DOHH2 (cell line): Measurements from ENCODE around the gene FAM43B.

Experiments
- H3F3A ChIP-seq: fragments of 200-600 bp; sonication (generic), shearing (Covaris generic); 2 replicates; pipeline ENCODE4 v1.6.0; 2016; ENCODE audit warnings: antibody characterized with exemption, mild to moderate bottlenecking; ENCODE audit not compliant: control insufficient read depth, insufficient read depth
- H3K27ac ChIP-seq: fragments of 200-600 bp; sonication (generic); 2 replicates; pipeline ENCODE4 v1.5.1; 2014; ENCODE audit warnings: low read depth, mild to moderate bottlenecking, low read length, moderate library complexity
- H3K27me3 ChIP-seq: fragments of 200-600 bp; sonication (generic); 2 replicates; pipeline ENCODE4 v1.6.1; 2014; ENCODE audit warnings: mild to moderate bottlenecking, low read length, mixed read lengths; ENCODE audit not compliant: control insufficient read depth
- H3K36me3 ChIP-seq: fragments of 200-600 bp; sonication (generic); 2 replicates; pipeline ENCODE4 v1.6.1; 2014; ENCODE audit warnings: mild to moderate bottlenecking, low read length, moderate library complexity, mixed read lengths; ENCODE audit not compliant: control insufficient read depth
- H3K4me1 ChIP-seq: fragments of 200-600 bp; sonication (generic); 2 replicates; pipeline ENCODE4 v1.6.1; 2014; ENCODE audit warnings: mild to moderate bottlenecking, low read length, mixed read lengths; ENCODE audit not compliant: control insufficient read depth
- H3K4me2 ChIP-seq: fragments of 200-600 bp; sonication (generic); 2 replicates; pipeline ENCODE4 v1.6.0; 2014; ENCODE audit warnings: mild to moderate bottlenecking, low read length, moderate library complexity
- H3K4me3 ChIP-seq: fragments of 200-600 bp; sonication (generic); 2 replicates; pipeline ENCODE4 v1.5.1; 2014; ENCODE audit warnings: mild to moderate bottlenecking, low read length, mixed read lengths
- H3K79me2 ChIP-seq: fragments of 200-600 bp; sonication (generic); 2 replicates; pipeline ENCODE4 v1.6.1; 2014; ENCODE audit warnings: mild to moderate bottlenecking, low read length, mixed read lengths; ENCODE audit not compliant: control insufficient read depth
- H3K9me2 ChIP-seq: fragments of 200-600 bp; sonication (generic); replicated peaks from 2 replicates; pipeline ENCODE4 v1.6.1; 2014; ENCODE audit warnings: mild to moderate bottlenecking, low read length, mixed read lengths; ENCODE audit not compliant: control insufficient read depth
- H3K9me3 ChIP-seq: fragments of 200-600 bp; sonication (generic); 2 replicates; pipeline ENCODE4 v1.6.1; 2014; ENCODE audit warnings: antibody characterized with exemption, low read length, mixed read lengths; ENCODE audit not compliant: control insufficient read depth, insufficient read depth
- H4K20me1 ChIP-seq: fragments of 200-600 bp; sonication (generic); 2 replicates; pipeline ENCODE4 v1.6.0; 2014; ENCODE audit warnings: low read depth, mild to moderate bottlenecking, antibody characterized with exemption, low read length, moderate library complexity; ENCODE audit not compliant: control insufficient read depth, insufficient read depth
- CTCF ChIP-seq: fragments of 200-600 bp; sonication (generic); IDR thresholded peaks from one replicate; pipeline ENCODE4 v1.5.1; 2014; ENCODE audit warnings: antibody characterized with exemption, mild to moderate bottlenecking, low read depth, low read length; ENCODE audit not compliant: poor library complexity, severe bottlenecking
- EZH2phosphoT487 ChIP-seq: fragments of 200-600 bp; sonication (generic); IDR thresholded peaks from 2 replicates; pipeline ENCODE4 v1.6.1; 2017; ENCODE audit warnings: borderline replicate concordance, mild to moderate bottlenecking, antibody characterized with exemption, low read length, moderate library complexity, mixed read lengths

FAM43B gene

DNA sequence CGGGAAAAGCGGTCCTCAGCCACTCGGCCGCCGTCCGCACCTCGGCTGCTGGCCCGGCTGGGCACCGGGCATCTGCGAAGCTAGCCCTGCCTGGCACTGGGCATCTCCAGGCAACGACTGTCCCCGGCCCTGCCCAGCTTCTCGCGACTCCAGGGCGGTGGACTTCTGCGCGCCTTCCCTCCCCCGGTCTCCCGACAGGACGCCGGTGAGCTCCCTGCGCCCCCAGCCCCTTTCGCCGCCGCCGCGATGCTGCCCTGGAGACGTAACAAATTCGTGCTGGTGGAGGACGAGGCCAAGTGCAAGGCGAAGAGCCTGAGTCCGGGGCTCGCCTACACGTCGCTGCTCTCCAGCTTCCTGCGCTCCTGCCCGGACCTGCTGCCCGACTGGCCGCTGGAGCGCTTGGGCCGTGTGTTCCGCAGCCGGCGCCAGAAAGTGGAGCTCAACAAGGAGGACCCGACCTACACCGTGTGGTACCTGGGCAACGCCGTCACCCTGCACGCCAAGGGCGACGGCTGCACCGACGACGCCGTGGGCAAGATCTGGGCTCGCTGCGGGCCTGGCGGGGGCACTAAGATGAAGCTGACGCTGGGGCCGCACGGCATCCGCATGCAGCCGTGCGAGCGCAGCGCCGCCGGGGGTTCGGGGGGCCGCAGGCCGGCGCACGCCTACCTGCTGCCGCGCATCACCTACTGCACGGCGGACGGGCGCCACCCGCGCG is 514 bp downstream of the FAM43B start:
- no peaks in the 10 kb centered on the region; the same call in 1 of the 2 replicates for H4K20me1 ChIP-seq
- TF ChIP-seq EZH2phosphoT487: no peak
- TF ChIP-seq CTCF: no peak
- no peaks in the 10 kb centered on the region for H3K9me3 ChIP-seq
- H3F3A ChIP-seq: no peaks in the 10 kb centered on the region
- H3K36me3 ChIP-seq: no peaks in the 10 kb centered on the region
- H3K4me3 ChIP-seq: no peak overlapping the region
- H3K27ac ChIP-seq: no peak overlapping the region
- H3K79me2 ChIP-seq: no peaks in the 10 kb centered on the region
- H3K27me3 ChIP-seq: peaks cover 7% of the 10 kb centered on the region; the same call in 1 of the 2 replicates
- H3K4me1 ChIP-seq: peaks cover 14% of the 10 kb centered on the region
- H3K4me2 ChIP-seq: no peak overlapping the region
- no peaks in the 10 kb centered on the region for H3K9me2 ChIP-seq

GRCh38 chr1:20555025-20555757 is 2.8 kb downstream of the FAM43B start:
- Histone ChIP-seq H3K36me3 (no peaks in the 10 kb centered on the region), H3K9me2 (no peaks in the 10 kb centered on the region), H3K4me1 (peaks cover 14% of the 10 kb centered on the region), H3K79me2 (no peaks in the 10 kb centered on the region), H3F3A (no peaks in the 10 kb centered on the region), H3K27me3 (0 out of 2 replicates have a peak, but pooled peaks cover 3% of the 10 kb centered on the region), H3K27ac (no peak overlapping the region), H3K4me2 (no peak overlapping the region), H4K20me1 (no peaks in the 10 kb centered on the region; the same call in 1 of the 2 replicates), H3K9me3 (no peaks in the 10 kb centered on the region), H3K4me3 (no peak overlapping the region)
- TF ChIP-seq CTCF (no peak), EZH2phosphoT487 (no peak)

DNA sequence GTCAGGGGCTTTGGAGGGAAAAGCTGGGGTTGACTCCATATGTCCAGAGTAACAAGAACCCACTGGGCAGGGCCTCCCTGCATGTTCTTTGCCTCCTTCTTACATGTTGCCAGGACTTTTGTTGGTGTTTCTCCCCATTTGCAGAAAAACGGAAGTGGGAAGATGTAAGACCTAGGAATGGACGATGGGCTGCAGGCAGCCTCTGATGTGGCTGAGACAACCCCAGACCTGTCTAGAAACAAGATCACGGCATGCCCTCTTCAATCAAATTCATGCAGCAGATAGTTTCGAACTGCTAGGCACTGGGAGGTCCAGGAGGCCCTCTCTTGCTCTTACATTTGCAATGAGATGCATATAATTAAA is 3.4 kb downstream of the FAM43B start:
- Histone ChIP-seq H3F3A (no peaks in the 10 kb centered on the region), H3K4me2 (no peak overlapping the region), H3K36me3 (no peaks in the 10 kb centered on the region), H3K9me2 (no peaks in the 10 kb centered on the region), H3K4me1 (peaks cover 10% of the 10 kb centered on the region), H3K9me3 (no peaks in the 10 kb centered on the region), H3K27ac (no peak overlapping the region), H4K20me1 (no peaks in the 10 kb centered on the region; the same call in 1 of the 2 replicates), H3K4me3 (no peak overlapping the region), H3K27me3 (peaks cover 3% of the 10 kb centered on the region; the same call in 1 of the 2 replicates), H3K79me2 (no peaks in the 10 kb centered on the region)
- TF ChIP-seq CTCF: no peak
- no peak for TF ChIP-seq EZH2phosphoT487
